ENCODE measurements around the gene ARNT2. TPM values are rescaled to one million over a fixed set of nuclear protein-coding genes. Genes with fewer than 3 reads are reported as not detected.

ARNT2 gene
- total and polyA plus RNA-seq, 12 donors: 0.71 to 6.7 (median 4.0) TPM

DNA sequence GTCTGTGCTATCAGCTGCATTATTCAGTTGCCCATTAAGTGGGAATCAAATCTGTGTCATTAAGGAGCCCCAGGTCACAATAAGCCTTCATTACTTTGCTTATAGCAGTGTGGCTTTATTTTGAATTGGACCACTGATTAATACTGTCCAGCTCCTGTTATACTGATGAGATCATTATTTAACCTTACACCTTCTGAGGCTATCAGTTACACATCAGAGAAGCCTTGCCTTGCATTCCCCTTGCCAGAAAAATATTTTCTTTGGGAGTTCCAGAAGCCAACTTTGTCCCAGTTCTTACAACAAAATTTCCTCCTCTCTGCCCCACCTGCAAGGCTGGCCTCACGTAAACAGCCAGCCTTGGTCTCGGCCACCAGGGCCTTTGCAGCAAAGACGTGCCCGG is 29.7 kb upstream of the ARNT2 start:
- H3K27ac ChIP-seq: no peak overlapping the region
- intact Hi-C loops (cut with DNase I): no loop called here
- no peak for DNase-seq
- 68 to 78% methylated on average over 4 of the region's 4 CpGs for WGBS, 2 donors
- peaks cover 0 to 11% (median 0%) of the 10 kb centered on the region in 7 donors for H3K27me3 ChIP-seq
- H3K4me1 ChIP-seq: peaks cover 0 to 11% (median 0%) of the 10 kb centered on the region in 9 donors
- H3K4me3 ChIP-seq: no peak overlapping the region
- TF ChIP-seq, protein P1, sequence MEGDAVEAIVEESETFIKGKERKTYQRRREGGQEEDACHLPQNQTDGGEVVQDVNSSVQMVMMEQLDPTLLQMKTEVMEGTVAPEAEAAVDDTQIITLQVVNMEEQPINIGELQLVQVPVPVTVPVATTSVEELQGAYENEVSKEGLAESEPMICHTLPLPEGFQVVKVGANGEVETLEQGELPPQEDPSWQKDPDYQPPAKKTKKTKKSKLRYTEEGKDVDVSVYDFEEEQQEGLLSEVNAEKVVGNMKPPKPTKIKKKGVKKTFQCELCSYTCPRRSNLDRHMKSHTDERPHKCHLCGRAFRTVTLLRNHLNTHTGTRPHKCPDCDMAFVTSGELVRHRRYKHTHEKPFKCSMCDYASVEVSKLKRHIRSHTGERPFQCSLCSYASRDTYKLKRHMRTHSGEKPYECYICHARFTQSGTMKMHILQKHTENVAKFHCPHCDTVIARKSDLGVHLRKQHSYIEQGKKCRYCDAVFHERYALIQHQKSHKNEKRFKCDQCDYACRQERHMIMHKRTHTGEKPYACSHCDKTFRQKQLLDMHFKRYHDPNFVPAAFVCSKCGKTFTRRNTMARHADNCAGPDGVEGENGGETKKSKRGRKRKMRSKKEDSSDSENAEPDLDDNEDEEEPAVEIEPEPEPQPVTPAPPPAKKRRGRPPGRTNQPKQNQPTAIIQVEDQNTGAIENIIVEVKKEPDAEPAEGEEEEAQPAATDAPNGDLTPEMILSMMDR (IDR thresholded peaks at IDR 0.05): no peak
- H3K36me3 ChIP-seq: no peaks in the 10 kb centered on the region
- no peak for ATAC-seq
- peaks cover 0 to 5% (median 0%) of the 10 kb centered on the region in 11 donors for H3K9me3 ChIP-seq

DNA sequence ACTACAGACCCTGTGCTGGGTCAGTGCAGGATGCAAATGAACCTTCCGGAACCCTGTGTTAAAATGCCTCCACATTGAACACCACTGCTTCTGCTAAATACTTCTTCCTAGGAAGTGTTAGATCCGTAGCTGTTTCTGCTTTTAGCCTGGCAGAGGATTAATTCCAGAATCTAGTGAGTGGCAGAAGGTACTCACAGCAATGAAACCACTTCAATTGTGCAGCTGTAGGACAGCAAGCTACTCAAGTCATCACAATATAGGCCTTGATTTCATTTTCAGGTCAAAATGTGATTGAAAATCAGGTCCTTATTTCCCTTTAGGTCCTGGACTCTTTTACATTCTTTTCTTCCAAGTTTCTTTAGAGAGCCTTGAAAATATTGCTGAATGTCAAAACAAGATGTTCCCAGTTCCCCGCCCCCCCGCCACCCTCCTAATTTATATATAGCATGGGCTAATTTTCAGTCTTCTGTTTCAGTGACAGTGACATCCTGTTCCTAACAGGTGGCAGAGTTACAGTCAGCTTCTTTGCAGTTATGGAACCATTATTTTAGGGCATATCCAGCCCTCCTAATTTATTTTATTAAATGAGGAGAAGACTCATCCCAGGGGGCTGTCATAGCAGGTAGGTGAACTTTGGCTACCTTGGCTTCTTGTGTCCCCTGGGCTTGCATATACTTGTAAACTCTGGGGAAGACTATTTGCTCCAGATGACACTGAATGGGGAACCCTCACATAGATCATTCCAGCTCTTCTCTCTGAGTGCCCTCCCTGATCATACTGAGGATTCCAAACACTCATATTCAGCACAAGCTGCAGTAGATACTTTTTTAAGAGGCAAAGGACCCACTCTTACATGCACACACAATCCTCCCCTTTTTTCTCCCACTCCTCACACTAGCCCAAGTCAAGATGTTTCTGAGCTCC is 28.0 kb upstream of the ARNT2 start:
- H3K36me3 ChIP-seq: no peaks in the 10 kb centered on the region
- no peak overlapping the region for H3K27ac ChIP-seq
- ATAC-seq: peak in 1 of 8 donors; percentile 58
- H3K4me1 ChIP-seq: peaks cover 0 to 11% (median 0%) of the 10 kb centered on the region in 9 donors
- DNase-seq: no peak
- peaks cover 0 to 19% (median 3%) of the 10 kb centered on the region in 7 donors for H3K27me3 ChIP-seq
- intact Hi-C loops (cut with DNase I): no loop called here
- TF ChIP-seq, protein P1 (IDR thresholded peaks at IDR 0.05): no peak
- 65 to 80% methylated on average over 4 of the region's 4 CpGs for WGBS, 2 donors
- no peaks in the 10 kb centered on the region for H3K9me3 ChIP-seq
- no peak overlapping the region for H3K4me3 ChIP-seq

DNA sequence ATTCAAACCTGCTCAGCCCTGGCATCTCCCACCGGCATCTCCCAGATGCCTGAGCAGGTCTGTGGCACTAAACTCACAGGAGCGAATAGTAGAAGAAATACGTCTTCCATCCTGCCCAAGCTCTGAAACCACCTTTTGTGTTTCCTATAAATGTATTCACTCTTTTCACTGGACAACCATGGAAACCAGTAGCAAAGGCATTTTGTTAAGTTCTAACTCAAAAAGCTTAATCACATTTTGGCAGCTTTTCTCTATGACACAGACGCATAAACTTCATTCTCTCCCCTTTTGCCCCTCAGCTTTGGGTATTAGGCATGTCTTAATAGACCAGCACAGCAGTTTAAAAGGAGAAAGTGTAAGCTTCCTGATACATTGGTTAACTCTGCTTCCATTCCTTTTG is 24.5 kb upstream of the ARNT2 start:
- H3K27ac ChIP-seq: no peak overlapping the region
- no peak for DNase-seq
- TF ChIP-seq, protein P1 (IDR thresholded peaks at IDR 0.05): no peak
- WGBS, 2 donors: 87 to 95% methylated on average over 4 of the region's 4 CpGs
- intact Hi-C loops (cut with DNase I): no loop called here
- peaks cover 0 to 4% (median 0%) of the 10 kb centered on the region in 11 donors for H3K9me3 ChIP-seq
- H3K36me3 ChIP-seq: no peaks in the 10 kb centered on the region
- no peak overlapping the region for H3K4me3 ChIP-seq
- ATAC-seq: no peak
- peaks cover 0 to 19% (median 5%) of the 10 kb centered on the region in 7 donors for H3K27me3 ChIP-seq
- H3K4me1 ChIP-seq: peaks cover 0 to 11% (median 0%) of the 10 kb centered on the region in 9 donors

DNA sequence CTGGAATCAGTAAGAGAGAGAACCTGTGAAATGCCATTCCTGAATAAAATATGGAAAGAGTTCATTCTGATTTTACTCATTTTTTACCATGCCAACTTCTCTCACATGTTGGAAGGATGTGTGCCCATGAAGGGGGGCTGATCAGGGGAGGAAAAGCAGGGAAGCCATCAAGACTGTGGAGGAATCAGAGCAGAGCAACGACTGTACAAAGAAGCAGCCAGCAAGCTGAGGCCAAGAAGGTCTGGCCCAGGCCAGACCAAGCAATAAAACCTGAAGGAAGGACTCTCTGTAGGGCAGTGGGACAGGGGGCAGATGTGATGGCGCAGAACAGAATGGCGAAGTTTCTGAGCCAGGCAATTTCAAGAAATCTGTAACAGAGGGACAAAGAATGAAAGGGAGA is 24.0 kb upstream of the ARNT2 start:
- H3K27ac ChIP-seq: no peak overlapping the region
- intact Hi-C loops (cut with DNase I): no loop called here
- H3K4me1 ChIP-seq: peaks cover 0 to 11% (median 0%) of the 10 kb centered on the region in 9 donors
- H3K4me3 ChIP-seq: no peak overlapping the region
- TF ChIP-seq, protein P1 (IDR thresholded peaks at IDR 0.05): no peak
- DNase-seq: no peak
- H3K36me3 ChIP-seq: no peaks in the 10 kb centered on the region
- ATAC-seq: no peak
- WGBS, 2 donors: 76 to 83% methylated on average over 3 of the region's 3 CpGs
- peaks cover 0 to 4% (median 0%) of the 10 kb centered on the region in 11 donors for H3K9me3 ChIP-seq
- peaks cover 0 to 19% (median 5%) of the 10 kb centered on the region in 7 donors for H3K27me3 ChIP-seq
